ENCODE measurements around the gene HIBCH. TPM values are rescaled to one million over a fixed set of nuclear protein-coding genes. Genes with fewer than 3 reads are reported as not detected.
"Not testable (repeated sequence)": the region's sequence is repeated elsewhere in the genome, so short reads cannot be mapped to it uniquely, and the experiment has no call there.

HIBCH gene
- total and polyA plus RNA-seq, 3 donors from 2014 or later = 44.1 to 67.0 (median 46.1) TPM

DNA sequence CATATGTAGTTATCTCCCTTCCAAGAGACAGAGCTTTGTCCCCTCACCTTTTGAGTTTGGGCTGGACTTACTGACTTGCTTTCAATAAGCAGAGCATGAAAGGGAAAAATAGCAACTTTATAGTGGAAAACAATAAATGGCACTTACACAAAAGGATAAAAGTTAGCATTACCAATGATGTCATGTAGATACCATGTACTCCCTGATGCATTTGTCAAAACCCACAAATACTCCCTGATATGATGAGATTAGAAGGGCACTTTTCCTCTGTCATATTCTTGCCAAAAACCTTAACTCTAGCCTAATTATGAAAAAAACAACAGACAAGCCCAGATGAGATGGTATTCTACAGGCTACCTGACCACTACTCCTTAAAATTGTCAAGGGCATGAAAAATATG is 16.0 kb downstream of the HIBCH start:
- no peak for DNase-seq
- Histone ChIP-seq H3K4me1 (no peaks in the 10 kb centered on the region), H3K4me3 (no peak overlapping the region), H3K27me3 (no peaks in the 10 kb centered on the region), H3K36me3 (ENCODE audit: low read depth, missing control alignments) (no peaks in the 10 kb centered on the region), H3K27ac (no peak overlapping the region), H3K9me3 (no peaks in the 10 kb centered on the region)
- intact Hi-C loops (cut with DNase I; ENCODE audit: low total_unique reads) = no loop called here
- TF ChIP-seq, protein P1, sequence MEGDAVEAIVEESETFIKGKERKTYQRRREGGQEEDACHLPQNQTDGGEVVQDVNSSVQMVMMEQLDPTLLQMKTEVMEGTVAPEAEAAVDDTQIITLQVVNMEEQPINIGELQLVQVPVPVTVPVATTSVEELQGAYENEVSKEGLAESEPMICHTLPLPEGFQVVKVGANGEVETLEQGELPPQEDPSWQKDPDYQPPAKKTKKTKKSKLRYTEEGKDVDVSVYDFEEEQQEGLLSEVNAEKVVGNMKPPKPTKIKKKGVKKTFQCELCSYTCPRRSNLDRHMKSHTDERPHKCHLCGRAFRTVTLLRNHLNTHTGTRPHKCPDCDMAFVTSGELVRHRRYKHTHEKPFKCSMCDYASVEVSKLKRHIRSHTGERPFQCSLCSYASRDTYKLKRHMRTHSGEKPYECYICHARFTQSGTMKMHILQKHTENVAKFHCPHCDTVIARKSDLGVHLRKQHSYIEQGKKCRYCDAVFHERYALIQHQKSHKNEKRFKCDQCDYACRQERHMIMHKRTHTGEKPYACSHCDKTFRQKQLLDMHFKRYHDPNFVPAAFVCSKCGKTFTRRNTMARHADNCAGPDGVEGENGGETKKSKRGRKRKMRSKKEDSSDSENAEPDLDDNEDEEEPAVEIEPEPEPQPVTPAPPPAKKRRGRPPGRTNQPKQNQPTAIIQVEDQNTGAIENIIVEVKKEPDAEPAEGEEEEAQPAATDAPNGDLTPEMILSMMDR (IDR thresholded peaks at IDR 0.05) = no peak
- no peak for TF ChIP-seq POLR2A (IDR thresholded peaks at IDR 0.05)

DNA sequence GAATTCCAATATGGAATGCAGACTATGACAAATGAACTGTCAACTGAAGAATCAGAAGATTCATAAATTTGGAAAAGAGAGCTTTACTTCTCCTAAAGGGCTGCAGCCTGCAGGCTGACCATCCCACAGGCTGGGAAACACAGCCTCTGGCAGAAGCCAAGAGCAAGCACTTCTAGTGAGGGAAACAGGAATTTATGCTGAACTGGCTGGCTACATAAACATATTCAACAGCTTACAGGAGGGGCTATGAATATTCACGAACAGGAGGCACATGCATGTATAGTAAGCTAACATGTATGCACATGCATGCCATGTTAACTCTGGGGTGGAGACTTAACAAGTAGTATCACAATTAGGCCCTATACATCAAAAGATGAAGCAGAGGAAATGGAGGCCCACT is 17.6 kb downstream of the HIBCH start:
- Histone ChIP-seq H3K27ac (no peak overlapping the region), H3K27me3 (no peaks in the 10 kb centered on the region), H3K36me3 (ENCODE audit: low read depth, missing control alignments) (no peaks in the 10 kb centered on the region), H3K4me3 (no peak overlapping the region), H3K9me3 (no peaks in the 10 kb centered on the region), H3K4me1 (no peaks in the 10 kb centered on the region)
- 90 to 100% methylated on average over 1 of the region's 1 CpG for WGBS, 2 donors
- no peak for DNase-seq
- intact Hi-C loops (cut with DNase I; ENCODE audit: low total_unique reads) = no loop called here
- TF ChIP-seq, protein P1 (IDR thresholded peaks at IDR 0.05) = no peak

DNA sequence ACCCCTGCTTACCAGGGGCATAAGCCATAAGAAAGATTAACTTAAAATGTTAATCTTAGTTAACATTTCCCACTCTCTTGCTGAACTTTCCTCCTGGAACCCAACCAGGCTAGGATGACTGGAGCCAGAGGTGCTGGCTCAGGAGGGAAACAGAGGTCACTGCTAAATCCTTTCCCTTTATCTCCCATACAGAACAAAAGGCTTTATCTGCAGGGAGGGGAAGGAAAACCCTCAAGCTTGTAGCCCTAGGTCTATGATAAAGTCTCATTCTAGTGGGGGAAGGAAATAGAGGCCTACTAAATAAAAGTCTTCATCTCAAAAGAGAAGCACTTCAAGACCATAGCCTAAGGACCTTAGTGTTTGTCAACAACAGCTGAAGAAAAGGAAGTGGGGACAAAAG is 18.6 kb downstream of the HIBCH start:
- TF ChIP-seq POLR2A (IDR thresholded peaks at IDR 0.05) = no peak
- TF ChIP-seq, protein P1 (IDR thresholded peaks at IDR 0.05) = no peak
- H3K9me3 ChIP-seq = no peaks in the 10 kb centered on the region
- H3K4me3 ChIP-seq = no peak overlapping the region
- H3K36me3 ChIP-seq (ENCODE audit: low read depth, missing control alignments) = no peaks in the 10 kb centered on the region
- no peaks in the 10 kb centered on the region for H3K4me1 ChIP-seq
- intact Hi-C loops (cut with DNase I; ENCODE audit: low total_unique reads) = no loop called here
- no peak overlapping the region for H3K27ac ChIP-seq
- no peaks in the 10 kb centered on the region for H3K27me3 ChIP-seq
- DNase-seq = no peak

DNA sequence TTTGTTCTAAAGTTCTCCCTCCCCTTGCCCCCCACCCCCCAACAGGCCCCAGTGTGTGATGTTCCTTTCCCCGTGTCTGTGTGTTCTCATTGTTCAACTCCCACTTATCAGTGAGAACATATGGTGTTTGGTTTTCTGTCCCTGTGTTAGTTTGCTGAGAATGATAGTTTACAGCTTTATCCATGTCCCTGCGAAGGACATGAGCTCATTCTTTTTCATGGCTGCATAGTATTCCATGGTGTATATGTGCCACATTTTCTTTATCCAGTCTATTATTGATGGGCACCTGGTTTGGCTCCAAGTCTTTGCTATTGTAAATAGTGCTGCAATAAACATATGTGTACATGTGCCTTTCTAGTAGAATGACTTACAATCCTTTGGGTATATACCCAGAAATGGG is 21.7 kb downstream of the HIBCH start:
- H3K27me3 ChIP-seq; DNase-seq; H3K9me3 ChIP-seq; H3K4me3 ChIP-seq; H3K4me1 ChIP-seq; H3K36me3 ChIP-seq (ENCODE audit: low read depth, missing control alignments); intact Hi-C loops (cut with DNase I; ENCODE audit: low total_unique reads); H3K27ac ChIP-seq: not testable (repeated sequence)
- WGBS, 2 donors = 94% methylated on average over 2 of the region's 2 CpGs

DNA sequence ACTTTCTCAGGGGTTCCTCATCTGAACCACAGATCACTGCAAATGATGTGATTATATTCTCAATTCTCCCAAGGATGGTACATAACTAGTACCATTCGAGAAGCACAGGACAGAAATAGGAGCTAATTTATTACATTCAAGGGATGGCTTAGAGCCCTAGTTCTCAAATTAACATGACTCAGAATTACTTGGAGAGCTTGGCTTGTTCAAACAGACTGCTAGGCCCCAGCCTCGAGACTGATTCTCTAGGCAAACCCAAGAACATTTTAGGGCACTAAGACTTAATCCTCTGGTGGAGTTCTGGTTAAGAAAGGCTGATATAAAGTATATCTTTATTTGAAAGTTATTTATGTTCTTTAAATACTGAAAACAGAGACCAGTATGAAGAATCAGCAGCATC is 35.8 kb downstream of the HIBCH start:
- H3K27me3 ChIP-seq = no peaks in the 10 kb centered on the region
- H3K36me3 ChIP-seq (ENCODE audit: low read depth, missing control alignments) = no peaks in the 10 kb centered on the region
- no peak for TF ChIP-seq POLR2A (IDR thresholded peaks at IDR 0.05)
- TF ChIP-seq, protein P1 (IDR thresholded peaks at IDR 0.05) = no peak
- H3K9me3 ChIP-seq = no peaks in the 10 kb centered on the region
- 77 to 83% methylated on average over 2 of the region's 2 CpGs for WGBS, 2 donors
- H3K4me1 ChIP-seq = no peaks in the 10 kb centered on the region
- no peak overlapping the region for H3K4me3 ChIP-seq
- H3K27ac ChIP-seq = no peak overlapping the region
- DNase-seq = no peak
- intact Hi-C loops (cut with DNase I; ENCODE audit: low total_unique reads) = no loop called here

Measured in testis (tissue), 3 donors.